H1 (cell line): Measurements from ENCODE around the gene RPL37. TPM values are rescaled to one million over a fixed set of nuclear protein-coding genes. Genes with fewer than 3 reads are reported as not detected.

Experiments
- CTCF ChIA-PET: fragments of 300-600 bp; sonication (Branson Sonifier 250); formaldehyde crosslinking; loops from one replicate; lab custom pipeline; 2021; ENCODE audit not compliant: partially characterized antibody; lab: Charles Lee
- POLR2A ChIA-PET: fragments of 300-600 bp; sonication (Branson Sonifier 250); formaldehyde crosslinking; loops from one replicate; lab custom pipeline; 2021; ENCODE audit warnings: inconsistent platforms; ENCODE audit not compliant: partially characterized antibody; lab: Charles Lee
- DNase-seq, 2 experiments: peaks; one replicate each; pipeline versions ENCODE4 v3.0.0 to v3.0.0-alpha.2; 2010 to 2022; ENCODE audit warnings: low spot score in 2 of 2, low read depth in 1 of 2, mixed read lengths in 1 of 2
- FAIRE-seq: peaks from 2 replicates; lab custom pipeline; 2011; peaks lifted over from hg19 to GRCh38; lab: Jason Lieb, UNC
- H2AFZ ChIP-seq: 2 replicates; pipeline ENCODE4 v1.8.1; 2012; ENCODE audit warnings: low read length, inconsistent platforms
- H2AK5ac ChIP-seq: 2 replicates; pipeline ENCODE4 v1.6.1; 2013; ENCODE audit warnings: low read depth, low read length
- H2BK120ac ChIP-seq: replicated peaks from 2 replicates; pipeline ENCODE3; 2013; ENCODE audit warnings: low read depth, low read length, inconsistent platforms
- H2BK12ac ChIP-seq: 2 replicates; pipeline ENCODE4 v1.6.1; 2013; ENCODE audit warnings: low read depth, low read length
- H2BK15ac ChIP-seq: 2 replicates; pipeline ENCODE4 v1.6.1; 2013; ENCODE audit warnings: low read length
- H2BK20ac ChIP-seq: 2 replicates; pipeline ENCODE4 v1.6.1; 2013; ENCODE audit warnings: low read length
- H2BK5ac ChIP-seq: 2 replicates; pipeline ENCODE4 v1.6.1; 2013; ENCODE audit warnings: low read depth, low read length
- H3K14ac ChIP-seq: 2 replicates; pipeline ENCODE4 v1.6.1; 2013; ENCODE audit warnings: inconsistent platforms; ENCODE audit not compliant: insufficient read length
- H3K18ac ChIP-seq: 2 replicates; pipeline ENCODE4 v1.6.1; 2013; ENCODE audit warnings: low read length; ENCODE audit errors: extremely low read depth
- H3K23ac ChIP-seq: 2 replicates; pipeline ENCODE4 v1.6.1; 2013; ENCODE audit warnings: inconsistent platforms; ENCODE audit not compliant: insufficient read length
- H3K23me2 ChIP-seq: 2 replicates; pipeline ENCODE4 v1.6.1; 2013; ENCODE audit warnings: low read depth, low read length
- H3K27ac ChIP-seq: 2 replicates; pipeline ENCODE4 v1.6.1; 2011; ENCODE audit warnings: low read depth, low read length, inconsistent platforms
- H3K27me3 ChIP-seq, 4 experiments: replicated peaks in 1 of 4; 1 replicate in 1 of 4; 2 replicates in 3 of 4; pipeline versions ENCODE4 v1.6.1 to v1.8.1; 2011 to 2013; ENCODE audit warnings: low read length in 3 of 4, mild to moderate bottlenecking in 3 of 4, inconsistent platforms in 2 of 4, mixed read lengths in 2 of 4, moderate library complexity in 1 of 4; ENCODE audit not compliant: control insufficient read depth in 3 of 4, insufficient read depth in 3 of 4; ENCODE audit errors: extremely low read depth in 1 of 4
- H3K36me3 ChIP-seq, 4 experiments: 2 replicates each; pipeline versions ENCODE4 v1.6.1 to v1.8.1; 2011 to 2013; ENCODE audit warnings: mild to moderate bottlenecking in 4 of 4, low read length in 3 of 4, moderate library complexity in 2 of 4, control low read depth in 1 of 4, inconsistent platforms in 1 of 4; ENCODE audit not compliant: insufficient read depth in 4 of 4, control insufficient read depth in 2 of 4
- H3K4ac ChIP-seq: replicated peaks from 2 replicates; pipeline ENCODE3; 2013; ENCODE audit warnings: low read length, low read depth, mixed read lengths, inconsistent platforms; ENCODE audit not compliant: insufficient read length
- H3K4me1 ChIP-seq, 4 experiments: replicated peaks in 1 of 4; 1 replicate in 1 of 4; 2 replicates in 3 of 4; pipeline versions ENCODE4 v1.6.1 to v1.8.1; 2011 to 2013; ENCODE audit warnings: low read length in 3 of 4, inconsistent platforms in 2 of 4, mixed read lengths in 1 of 4; ENCODE audit not compliant: insufficient read depth in 4 of 4, control insufficient read depth in 3 of 4
- H3K4me2 ChIP-seq, 2 experiments: 2 replicates each; pipeline versions ENCODE4 v1.6.1 to v1.8.1; 2011 to 2013; ENCODE audit warnings: low read depth in 2 of 2, low read length in 2 of 2, control low read depth in 1 of 2, inconsistent platforms in 1 of 2, mild to moderate bottlenecking in 1 of 2; ENCODE audit not compliant: insufficient read depth in 1 of 2
- H3K4me3 ChIP-seq, 4 experiments: fragments of 200-600, 300-600 bp in 1 of 4; sonication (generic), shearing (Covaris generic), sonication (Bioruptor Twin) in 1 of 4; 2 replicates each; pipeline versions ENCODE4 v1.5.1 to v1.8.1; 2011 to 2016; ENCODE audit warnings: low read length in 4 of 4, low read depth in 3 of 4, control low read depth in 2 of 4, inconsistent platforms in 2 of 4, mild to moderate bottlenecking in 2 of 4, mixed read lengths in 1 of 4, moderate library complexity in 1 of 4; ENCODE audit not compliant: insufficient read depth in 2 of 4; ENCODE audit errors: extremely low read depth in 1 of 4
- H3K56ac ChIP-seq: replicated peaks from 2 replicates; pipeline ENCODE3; 2013; ENCODE audit warnings: low read depth, mild to moderate bottlenecking, mixed read lengths, low read length, inconsistent platforms; ENCODE audit not compliant: insufficient read length
- H3K79me1 ChIP-seq: 2 replicates; pipeline ENCODE4 v1.6.1; 2013; ENCODE audit warnings: low read depth, low read length, control low read depth
- H3K79me2 ChIP-seq, 2 experiments: 2 replicates each; pipeline versions ENCODE4 v1.6.1 to v1.8.1; 2012 to 2013; ENCODE audit warnings: low read length in 2 of 2, mild to moderate bottlenecking in 2 of 2, inconsistent platforms in 1 of 2; ENCODE audit not compliant: insufficient read depth in 2 of 2, control insufficient read depth in 1 of 2
- H3K9ac ChIP-seq, 4 experiments: replicated peaks in 1 of 4; 1 replicate in 1 of 4; 2 replicates in 3 of 4; pipeline versions ENCODE4 v1.6.1 to v1.8.1; 2011 to 2013; ENCODE audit warnings: low read depth in 3 of 4, low read length in 3 of 4, control low read depth in 2 of 4, mild to moderate bottlenecking in 2 of 4, moderate library complexity in 2 of 4, inconsistent platforms in 1 of 4; ENCODE audit errors: extremely low read depth in 1 of 4
- H3K9me3 ChIP-seq, 2 experiments: 2 replicates each; pipeline versions ENCODE4 v1.6.1 to v1.8.1; 2012 to 2013; ENCODE audit warnings: mild to moderate bottlenecking in 2 of 2, moderate library complexity in 2 of 2, control low read depth in 1 of 2, inconsistent platforms in 1 of 2, low read depth in 1 of 2, low read length in 1 of 2, mixed read lengths in 1 of 2; ENCODE audit not compliant: insufficient read depth in 2 of 2
- H4K20me1 ChIP-seq, 2 experiments: replicated peaks in 1 of 2; 2 replicates each; pipeline versions ENCODE3 to v1.8.1; 2011 to 2013; ENCODE audit warnings: inconsistent platforms in 2 of 2, low read length in 2 of 2, mild to moderate bottlenecking in 1 of 2; ENCODE audit not compliant: insufficient read depth in 2 of 2, control insufficient read depth in 1 of 2
- H4K5ac ChIP-seq: 2 replicates; pipeline ENCODE4 v1.6.1; 2013; ENCODE audit warnings: low read length, low read depth, mixed read lengths, inconsistent platforms; ENCODE audit not compliant: insufficient read length
- H4K8ac ChIP-seq: 2 replicates; pipeline ENCODE4 v1.8.0; 2013; ENCODE audit warnings: mild to moderate bottlenecking, moderate library complexity, low read length, inconsistent platforms; ENCODE audit not compliant: insufficient read depth; ENCODE audit errors: extremely low read depth
- H4K91ac ChIP-seq: replicated peaks from 2 replicates; pipeline ENCODE3; 2013; ENCODE audit warnings: low read length, mixed read lengths, inconsistent platforms; ENCODE audit not compliant: insufficient read length
- BACH1 ChIP-seq: IDR thresholded peaks from 2 replicates; pipeline ENCODE4 v1.6.1; 2012; ENCODE audit warnings: low read length, improper control_type of control experiment
- CREB1 ChIP-seq: IDR thresholded peaks from 2 replicates; pipeline ENCODE4 v1.6.1; 2012; ENCODE audit warnings: inconsistent platforms
- POLR2A ChIP-seq, 2 experiments: IDR thresholded peaks; 1 replicate in 1 of 2; 2 replicates in 1 of 2; pipeline ENCODE4 v1.6.1; 2011; ENCODE audit warnings: low read depth in 2 of 2, low read length in 2 of 2, mild to moderate bottlenecking in 2 of 2; ENCODE audit errors: control extremely low read depth in 1 of 2
- POLR2AphosphoS5 ChIP-seq: IDR thresholded peaks from 2 replicates; pipeline ENCODE4 v1.6.1; 2011; ENCODE audit warnings: low read depth, low read length
- RFX5 ChIP-seq: IDR thresholded peaks from 2 replicates; pipeline ENCODE4 v1.6.1; 2011; ENCODE audit warnings: low read depth, low read length, improper control_type of control experiment, borderline replicate concordance
- TAF7 ChIP-seq: optimal IDR thresholded peaks from 2 replicates; pipeline ENCODE3; 2011; ENCODE audit warnings: low read depth, mild to moderate bottlenecking, inconsistent platforms, low read length, moderate library complexity, borderline replicate concordance
- WGBS, 2 experiments: shearing (Covaris generic) in 1 of 2; methylation state at CpG; one replicate each; pipeline versions ENCODE4 v1.1.6 to v1.1.7; 2013 to 2015; ENCODE audit warnings: low lambda C conversion rate in 2 of 2, mixed read lengths in 2 of 2, inconsistent platforms in 1 of 2, low coverage in 1 of 2, missing lambda C conversion rate in 1 of 2; ENCODE audit not compliant: insufficient replicate concordance in 2 of 2, insufficient coverage in 1 of 2, insufficient read length in 1 of 2; ENCODE audit errors: extremely low coverage in 1 of 2, missing lambda C conversion rate in 1 of 2; 5-methylcytosine and 5-hydroxymethylcytosine counted together
- polyA plus RNA-seq, 7 experiments: library from polyadenylated mRNA; depleted of rRNA in 3 of 7; stranded (reverse) in 5 of 7; unstranded in 2 of 7; fragments of >200 nt in 5 of 7; fragments of 200-250 nt in 2 of 7; gene quantifications; 1 replicate in 5 of 7; 2 replicates in 1 of 7; 4 replicates in 1 of 7; pipeline versions ENCODE4 v1.2.1 to v1.2.3, GENCODE V29; 2011 to 2013; ENCODE audit warnings: missing spikeins in 2 of 7, mixed read lengths in 2 of 7
- total RNA-seq: library from RNA; stranded (reverse); fragmentation: NEBNext Ultra II Directional; extraction: Animal tissue kit (Norgen Biotek cat#: 25700); gene quantifications from 2 replicates; pipeline ENCODE4 v1.2.1, GENCODE V29; 2021

The RPL37 gene
- total and polyA plus RNA-seq, 2 of the 8 experiments (the other 6 are each of a cell fraction or from before 2014, with no cell fraction given), result 467 to 1,534 TPM

DNA sequence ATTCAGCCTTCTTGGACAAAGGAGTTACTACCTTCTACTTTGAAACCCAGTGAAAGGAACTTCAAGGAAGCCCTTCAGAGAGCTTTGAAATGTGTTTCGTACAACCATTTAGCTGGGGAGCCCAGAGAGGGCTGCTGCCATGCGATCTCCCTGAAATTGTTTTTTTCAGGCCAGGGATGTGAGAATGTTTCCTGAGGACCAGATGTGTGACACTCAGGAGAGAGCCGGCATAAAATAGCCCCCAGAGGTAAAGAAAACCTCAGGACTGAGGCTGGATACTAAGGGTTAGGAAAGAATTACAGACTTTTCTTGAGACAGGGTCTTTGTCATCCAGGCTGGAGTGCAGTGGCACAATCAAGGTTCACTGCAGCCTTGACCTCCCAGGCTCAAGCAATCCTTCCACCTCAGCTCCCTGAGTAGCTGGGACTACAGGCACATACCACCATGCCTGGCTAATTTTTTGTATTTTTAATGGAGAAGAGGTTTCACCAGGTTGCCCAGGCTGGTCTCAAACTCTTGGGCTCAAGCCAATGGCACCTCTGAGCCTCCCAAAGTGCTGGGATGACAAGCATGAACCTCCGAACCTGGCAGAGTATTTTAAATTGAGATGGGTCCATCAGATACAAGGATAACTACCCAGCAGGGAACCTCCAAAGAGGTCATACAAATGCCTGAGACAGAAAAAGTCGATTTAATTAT is 8.4 kb downstream of the RPL37 start:
- no peak overlapping the region for H2BK120ac ChIP-seq
- no peaks in the 10 kb centered on the region for H3K79me1 ChIP-seq
- H3K36me3 ChIP-seq, result peaks cover 28 to 59% (median 50%) of the 10 kb centered on the region in 4 experiments
- H3K27ac ChIP-seq, result no peak overlapping the region
- peaks cover 0 to 13% of the 10 kb centered on the region in 2 experiments; a peak in 2 of 4 replicates for H3K79me2 ChIP-seq
- no peak overlapping the region for H3K4me3 ChIP-seq
- H2BK15ac ChIP-seq, result no peak overlapping the region
- no peaks in the 10 kb centered on the region for H3K27me3 ChIP-seq
- 93% methylated on average over 5 of the region's 5 CpGs; no CpG with 5 or more reads in 1 of the 2 experiments for WGBS, 2 experiments
- no peak overlapping the region for H3K56ac ChIP-seq
- H3K18ac ChIP-seq, result no peak overlapping the region
- no peak for FAIRE-seq
- no peak for DNase-seq
- no peak overlapping the region for H4K8ac ChIP-seq
- H3K23ac ChIP-seq, result no peak overlapping the region
- H3K9me3 ChIP-seq, result no peaks in the 10 kb centered on the region
- H2AK5ac ChIP-seq, result no peak overlapping the region
- H2BK5ac ChIP-seq, result no peak overlapping the region
- H2BK20ac ChIP-seq, result no peak overlapping the region
- no peaks in the 10 kb centered on the region for H3K4me1 ChIP-seq
- ChIA-PET CTCF (interaction anchor here (0.6 to 1.5 kb wide), 5 partner anchors 7 to 52 kb away, joined by 3 to 4 read pairs (median 3); no protein-coding TSS in a partner anchor), POLR2A (interaction anchor here (0.7 to 16.9 kb wide), 15 partner anchors 6 to 286 kb away, joined by 3 to 372 read pairs (median 4); partner anchors contain the start of genes CARD6 and RPL37)
- no peak overlapping the region for H3K4me2 ChIP-seq
- H4K91ac ChIP-seq, result no peak overlapping the region
- H4K20me1 ChIP-seq, result peaks cover 2 to 14% of the 10 kb centered on the region in 2 experiments
- H2BK12ac ChIP-seq, result no peak overlapping the region
- no peaks in the 10 kb centered on the region for H3K23me2 ChIP-seq
- no peak overlapping the region for H4K5ac ChIP-seq
- TF ChIP-seq POLR2A (IDR thresholded peaks at IDR 0.05; ENCODE audit: control extremely low read depth in 1 of 2, low read depth in 2 of 2, low read length in 2 of 2), result peak; percentile 76 to 85; a peak in 2 of 3 replicates
- TF ChIP-seq POLR2AphosphoS5, result peak; percentile 88; the same call in 1 of the 2 replicates
- peak; percentile 29 for TF ChIP-seq TAF7
- TF ChIP-seq RFX5, result no peak
- no peak for TF ChIP-seq BACH1
- no peak for TF ChIP-seq CREB1
- H3K14ac ChIP-seq, result no peak overlapping the region
- H3K9ac ChIP-seq, result no peak overlapping the region
- no peak overlapping the region for H2AFZ ChIP-seq
- H3K4ac ChIP-seq, result no peak overlapping the region
